GM19351 (cell line): ENCODE data around the gene EXOC1.
A peak's percentile ranks its signal among the peaks of the same experiment; 100 is the strongest.
"Not testable (repeated sequence)": the region's sequence is repeated elsewhere in the genome, so short reads cannot be mapped to it uniquely, and the experiment has no call there.

Experiments used
- ATAC-seq: cut with Tn5 transposase; IDR thresholded peaks from one replicate; pipeline ENCODE4 v1.9.1; 2021; ENCODE audit warnings: mild to moderate bottlenecking, moderate library complexity; ENCODE audit not compliant: unreplicated experiment

The EXOC1 gene

GRCh38 chr4:55853484-55854046, at the start of gene EXOC1:
Gene EXOC1, plus strand, starts transcription at chr4:55853648. Its CDS starts 4,676 bp downstream, at chr4:55858324.
- peak; percentile 97 for ATAC-seq

GRCh38 chr4:55807556-55807955, 45.9 kb upstream of the EXOC1 start:
- no peak for ATAC-seq

GRCh38 chr4:55808186-55808585, 45.3 kb upstream of the EXOC1 start:
- no peak for ATAC-seq

- no peak for ATAC-seq
Observed at GRCh38 chr4:55808632-55809031, 44.8 kb upstream of the EXOC1 start.

GRCh38 chr4:55817691-55818090, 35.8 kb upstream of the EXOC1 start:
- ATAC-seq: no peak

GRCh38 chr4:55819634-55820033, 33.8 kb upstream of the EXOC1 start, which contains the start of gene EXOC1L:
Gene EXOC1L, plus strand, starts transcription at chr4:55819790. Its CDS starts 237 bp downstream, at chr4:55820027.
- ATAC-seq: no peak

GRCh38 chr4:55820279-55820678, 33.2 kb upstream of the EXOC1 start:
- ATAC-seq: no peak

- ATAC-seq: no peak
Observed at GRCh38 chr4:55822329-55822728, 31.1 kb upstream of the EXOC1 start.

GRCh38 chr4:55824865-55825264, 28.6 kb upstream of the EXOC1 start:
- no peak for ATAC-seq

- no peak for ATAC-seq
Observed at GRCh38 chr4:55826986-55827385, 26.5 kb upstream of the EXOC1 start.

- no peak for ATAC-seq
Observed at GRCh38 chr4:55827582-55827981, 25.9 kb upstream of the EXOC1 start.

- ATAC-seq: no peak
Observed at GRCh38 chr4:55830048-55830447, 23.4 kb upstream of the EXOC1 start.

GRCh38 chr4:55830716-55831115, 22.7 kb upstream of the EXOC1 start:
- ATAC-seq: no peak

- ATAC-seq: no peak
Observed at GRCh38 chr4:55834086-55834795, 19.2 kb upstream of the EXOC1 start.

- ATAC-seq: no peak
Observed at GRCh38 chr4:55837903-55838302, 15.5 kb upstream of the EXOC1 start.

GRCh38 chr4:55838356-55838755, 15.1 kb upstream of the EXOC1 start:
- ATAC-seq: no peak

GRCh38 chr4:55838952-55839351, 14.5 kb upstream of the EXOC1 start:
- ATAC-seq: no peak

GRCh38 chr4:55840956-55841355, 12.5 kb upstream of the EXOC1 start:
- no peak for ATAC-seq

- not testable (repeated sequence) for ATAC-seq
Observed at GRCh38 chr4:55841373-55842239, 11.8 kb upstream of the EXOC1 start.

GRCh38 chr4:55842312-55842711, 11.1 kb upstream of the EXOC1 start:
- ATAC-seq: not testable (repeated sequence)

GRCh38 chr4:55849724-55850123, 3.7 kb upstream of the EXOC1 start:
- ATAC-seq: no peak

GRCh38 chr4:55851885-55852284, 1.6 kb upstream of the EXOC1 start:
- ATAC-seq: no peak
